ENCODE results near the gene IGF2BP2.
A peak's percentile ranks its signal among the peaks of the same experiment; 100 is the strongest.
"Not testable (repeated sequence)": the region's sequence is repeated elsewhere in the genome, so short reads cannot be mapped to it uniquely, and the experiment has no call there.

IGF2BP2 gene

DNA sequence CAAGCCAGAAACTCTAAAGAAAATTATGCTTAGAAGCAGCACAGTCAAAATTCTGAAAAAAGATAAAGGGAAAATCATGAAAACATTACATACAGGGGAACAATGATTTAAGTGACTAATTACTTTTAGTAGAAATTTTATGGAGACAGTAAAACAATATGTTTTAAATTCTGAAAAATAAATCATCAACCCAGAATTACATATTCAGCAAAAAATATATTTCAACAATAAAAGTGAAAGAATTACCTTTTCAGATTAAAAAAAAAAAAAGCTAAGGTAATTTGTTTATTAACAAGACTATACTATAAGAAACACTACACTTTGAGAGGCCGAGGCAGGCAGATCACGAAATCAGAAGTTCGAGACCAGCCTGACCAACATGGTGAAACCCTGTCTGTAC lies 32.4 kb upstream of the IGF2BP2 start:
- Histone ChIP-seq H3K27ac (no peak overlapping the region), H3K9ac (no peak overlapping the region), H3K9me3 (peaks cover 28% of the 10 kb centered on the region), H3K36me3 (no peaks in the 10 kb centered on the region), H3K4me3 (no peak overlapping the region), H3K4me1 (no peaks in the 10 kb centered on the region), H4K20me1 (no peaks in the 10 kb centered on the region), H3K4me2 (no peak overlapping the region), H3K27me3 (no peaks in the 10 kb centered on the region)
- TF ChIP-seq Cebpa-rat (IDR thresholded peaks at IDR 0.05): no peak

DNA sequence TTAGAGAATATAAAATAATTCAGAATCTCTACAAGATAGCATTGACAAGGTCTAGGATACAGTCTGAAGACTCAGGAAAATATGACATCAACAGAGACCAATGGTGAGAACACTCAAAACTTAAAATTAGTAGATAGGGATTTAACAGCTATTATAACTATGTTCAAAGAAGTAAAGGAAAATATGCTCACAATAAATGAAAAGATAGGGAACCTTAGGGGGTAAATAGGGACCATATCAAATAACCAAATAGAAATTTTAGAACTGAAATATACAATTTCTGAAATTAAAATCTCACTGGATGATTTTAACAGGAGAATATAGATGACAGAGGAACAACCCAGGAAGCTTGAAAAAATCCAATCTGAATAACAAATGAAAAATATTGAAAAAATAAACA lies 31.8 kb upstream of the IGF2BP2 start:
- Histone ChIP-seq H4K20me1 (no peaks in the 10 kb centered on the region), H3K4me3 (no peak overlapping the region), H3K27ac (no peak overlapping the region), H3K27me3 (no peaks in the 10 kb centered on the region), H3K36me3 (no peaks in the 10 kb centered on the region), H3K4me2 (no peak overlapping the region), H3K9me3 (peaks cover 28% of the 10 kb centered on the region), H3K9ac (no peak overlapping the region), H3K4me1 (no peaks in the 10 kb centered on the region)
- no peak for TF ChIP-seq Cebpa-rat (IDR thresholded peaks at IDR 0.05)

DNA sequence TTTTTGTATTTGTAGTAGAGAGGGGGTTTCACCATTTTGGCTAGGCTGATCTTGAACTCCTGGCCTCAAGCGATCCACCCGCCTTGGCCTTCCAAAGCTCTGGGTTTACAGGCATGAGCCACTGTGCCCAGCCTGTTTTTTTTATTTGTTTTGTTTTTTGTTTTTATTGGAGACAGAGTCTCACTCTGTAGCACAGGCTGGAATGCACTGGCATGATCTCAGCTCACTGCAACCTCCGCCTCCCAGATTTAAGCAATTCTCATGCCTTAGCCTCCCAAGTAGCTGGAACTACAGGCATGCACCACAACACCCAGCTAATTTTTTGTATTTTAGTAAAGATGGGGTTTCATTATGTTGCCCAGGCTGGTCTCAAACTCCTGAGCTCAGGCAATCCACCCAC lies 28.9 kb upstream of the IGF2BP2 start:
- H3K4me2 ChIP-seq, H3K4me3 ChIP-seq, H3K36me3 ChIP-seq, H3K9ac ChIP-seq, H3K27ac ChIP-seq, H4K20me1 ChIP-seq, H3K4me1 ChIP-seq, H3K27me3 ChIP-seq: not testable (repeated sequence)
- peaks cover 28% of the 10 kb centered on the region for H3K9me3 ChIP-seq

DNA sequence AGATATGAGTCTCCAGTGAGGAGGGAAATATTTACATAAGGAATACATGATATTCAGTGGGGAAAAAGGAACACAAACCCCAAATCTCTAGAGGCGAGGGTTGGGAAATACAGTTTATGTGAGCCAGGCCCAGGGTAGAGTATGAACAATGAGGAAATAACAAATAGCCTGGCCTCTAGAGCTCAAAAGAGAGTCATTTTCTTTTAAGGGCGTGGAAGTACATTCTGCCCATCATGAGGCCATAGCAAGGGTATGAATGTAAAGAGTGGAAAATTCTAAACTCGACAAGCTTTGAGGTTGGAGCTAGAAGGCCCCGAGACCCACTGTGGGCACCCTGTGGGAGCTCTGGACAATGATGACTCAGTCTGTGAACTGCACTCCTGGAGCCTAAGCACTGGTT lies 27.8 kb upstream of the IGF2BP2 start:
- Histone ChIP-seq H3K9ac (no peak overlapping the region), H3K4me2 (no peak overlapping the region), H3K4me3 (no peak overlapping the region), H3K4me1 (peaks cover 5% of the 10 kb centered on the region), H3K36me3 (no peaks in the 10 kb centered on the region), H3K27me3 (no peaks in the 10 kb centered on the region), H4K20me1 (no peaks in the 10 kb centered on the region), H3K9me3 (peaks cover 25% of the 10 kb centered on the region), H3K27ac (no peak overlapping the region)
- TF ChIP-seq Cebpa-rat (IDR thresholded peaks at IDR 0.05): no peak

DNA sequence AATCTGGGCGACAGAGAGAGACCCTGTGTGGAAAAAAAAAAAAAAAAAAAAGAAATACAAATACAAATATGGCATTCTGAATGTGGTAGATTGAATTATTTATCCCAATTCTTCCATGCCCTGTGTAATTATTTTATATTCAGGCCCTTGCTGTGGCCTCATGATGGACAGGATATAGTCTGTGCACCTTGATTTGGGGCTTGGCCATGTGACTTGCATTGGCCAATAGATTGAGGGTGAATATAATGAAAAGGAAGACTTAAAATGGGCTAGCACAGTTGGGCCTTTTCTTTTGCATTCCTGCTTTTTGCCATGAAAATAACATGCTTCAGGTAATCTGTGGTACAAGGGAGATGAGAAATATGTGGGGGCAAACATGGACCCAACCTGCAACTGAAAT lies 27.1 kb upstream of the IGF2BP2 start:
- TF ChIP-seq Cebpa-rat (IDR thresholded peaks at IDR 0.05): no peak
- Histone ChIP-seq H3K36me3 (no peaks in the 10 kb centered on the region), H3K4me1 (peaks cover 9% of the 10 kb centered on the region), H4K20me1 (no peaks in the 10 kb centered on the region), H3K27me3 (no peaks in the 10 kb centered on the region), H3K4me3 (no peak overlapping the region), H3K27ac (no peak overlapping the region), H3K9ac (no peak overlapping the region), H3K9me3 (peaks cover 19% of the 10 kb centered on the region), H3K4me2 (no peak overlapping the region)

DNA sequence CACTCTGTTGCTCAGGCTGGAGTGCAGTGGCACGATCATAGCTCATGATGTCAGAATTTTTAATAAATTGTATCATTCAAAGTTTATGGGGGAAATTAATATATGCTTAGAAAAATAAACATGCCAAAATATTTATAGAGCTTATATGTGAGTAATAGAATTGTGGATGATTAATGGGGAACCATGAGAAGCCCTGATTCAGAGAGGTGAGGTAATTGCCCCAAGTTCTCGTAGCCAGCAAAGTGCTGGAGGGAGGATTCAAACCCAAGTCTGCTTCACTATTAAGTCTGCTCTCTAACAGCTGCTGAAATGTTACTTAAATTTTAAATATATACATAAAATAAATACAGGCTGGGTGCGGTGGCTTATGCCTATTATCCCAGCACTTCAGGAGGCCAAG lies 26.2 kb upstream of the IGF2BP2 start:
- H3K36me3 ChIP-seq: no peaks in the 10 kb centered on the region
- H3K4me2 ChIP-seq: no peak overlapping the region
- peaks cover 10% of the 10 kb centered on the region for H3K9me3 ChIP-seq
- H3K9ac ChIP-seq: no peak overlapping the region
- H3K27me3 ChIP-seq: no peaks in the 10 kb centered on the region
- peaks cover 9% of the 10 kb centered on the region for H3K4me1 ChIP-seq
- H3K27ac ChIP-seq: no peak overlapping the region
- TF ChIP-seq Cebpa-rat (IDR thresholded peaks at IDR 0.05): no peak
- no peak overlapping the region for H3K4me3 ChIP-seq
- H4K20me1 ChIP-seq: no peaks in the 10 kb centered on the region

DNA sequence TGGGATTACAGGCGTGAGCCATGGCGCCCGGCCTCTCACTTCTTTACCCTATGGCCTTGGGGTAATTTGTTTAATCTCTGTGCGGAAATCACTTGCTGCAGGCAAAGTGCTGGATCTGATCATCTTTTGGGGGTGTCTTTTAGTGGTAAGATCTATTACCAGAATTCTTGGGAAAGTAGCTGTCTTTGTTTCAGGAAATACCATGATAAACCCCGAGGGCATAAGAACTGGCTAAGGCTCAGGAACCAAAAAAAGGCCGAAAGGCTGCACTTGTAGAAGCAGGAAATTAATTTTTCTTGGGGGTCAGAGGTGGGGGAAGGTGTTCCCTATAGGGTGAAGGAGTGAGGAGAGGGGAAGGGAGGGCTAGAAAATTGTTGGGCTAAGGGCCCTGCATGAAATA lies 22.7 kb upstream of the IGF2BP2 start:
- no peak overlapping the region for H3K27ac ChIP-seq
- H3K4me3 ChIP-seq: no peak overlapping the region
- no peaks in the 10 kb centered on the region for H3K36me3 ChIP-seq
- H3K4me1 ChIP-seq: peaks cover 9% of the 10 kb centered on the region
- no peaks in the 10 kb centered on the region for H3K27me3 ChIP-seq
- H3K4me2 ChIP-seq: peak overlapping the region; percentile 20
- no peaks in the 10 kb centered on the region for H4K20me1 ChIP-seq
- no peaks in the 10 kb centered on the region for H3K9me3 ChIP-seq
- H3K9ac ChIP-seq: no peak overlapping the region
- TF ChIP-seq Cebpa-rat (IDR thresholded peaks at IDR 0.05): no peak

DNA sequence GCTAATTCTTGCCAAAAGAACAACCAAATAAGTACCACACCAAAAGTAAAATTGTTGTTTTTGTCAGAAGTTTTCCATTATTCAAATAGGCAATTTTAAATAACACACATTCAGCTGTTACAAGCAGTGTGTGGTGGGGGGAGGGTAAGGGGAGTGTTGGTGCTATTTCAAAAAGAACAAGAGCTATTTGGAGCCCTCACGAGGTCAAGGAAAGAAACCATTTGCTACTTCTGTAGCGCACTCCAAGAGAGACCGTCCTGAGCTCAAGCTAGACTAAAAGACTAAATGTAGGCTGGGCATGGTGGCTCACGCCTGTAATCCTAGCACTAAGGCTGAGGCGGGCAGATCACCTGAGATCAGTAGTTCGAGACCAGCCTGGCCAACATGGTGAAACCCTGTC lies 21.2 kb upstream of the IGF2BP2 start:
- H3K36me3 ChIP-seq: no peaks in the 10 kb centered on the region
- H3K9ac ChIP-seq: no peak overlapping the region
- no peak overlapping the region for H3K4me3 ChIP-seq
- no peak overlapping the region for H3K27ac ChIP-seq
- no peaks in the 10 kb centered on the region for H4K20me1 ChIP-seq
- H3K27me3 ChIP-seq: no peaks in the 10 kb centered on the region
- TF ChIP-seq Cebpa-rat (IDR thresholded peaks at IDR 0.05): no peak
- no peaks in the 10 kb centered on the region for H3K9me3 ChIP-seq
- H3K4me2 ChIP-seq: no peak overlapping the region
- peaks cover 9% of the 10 kb centered on the region for H3K4me1 ChIP-seq

DNA sequence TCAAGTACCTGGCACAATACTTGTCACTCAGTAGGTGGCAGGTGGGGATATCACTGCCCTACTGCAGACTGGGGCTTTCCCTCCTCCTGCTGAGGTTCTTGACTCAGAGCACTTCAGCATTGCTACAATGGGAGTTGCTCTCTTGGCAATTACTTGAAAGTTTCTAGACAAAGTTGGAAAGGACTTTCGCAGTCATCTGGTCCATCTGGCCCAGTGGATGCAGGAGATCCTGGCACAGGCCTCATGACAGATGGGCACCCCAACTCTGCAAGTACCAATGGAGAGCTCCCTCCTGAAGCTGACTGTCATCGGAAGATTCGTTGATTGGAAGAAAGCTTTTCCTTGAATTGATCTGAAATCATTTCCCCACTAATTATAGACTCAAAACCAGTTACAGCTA lies 19.2 kb upstream of the IGF2BP2 start:
- no peak overlapping the region for H3K27ac ChIP-seq
- no peaks in the 10 kb centered on the region for H3K36me3 ChIP-seq
- no peak for TF ChIP-seq Cebpa-rat (IDR thresholded peaks at IDR 0.05)
- H3K27me3 ChIP-seq: no peaks in the 10 kb centered on the region
- no peak overlapping the region for H3K9ac ChIP-seq
- H3K4me1 ChIP-seq: peaks cover 9% of the 10 kb centered on the region
- no peak overlapping the region for H3K4me3 ChIP-seq
- no peaks in the 10 kb centered on the region for H4K20me1 ChIP-seq
- no peak overlapping the region for H3K4me2 ChIP-seq
- no peaks in the 10 kb centered on the region for H3K9me3 ChIP-seq

DNA sequence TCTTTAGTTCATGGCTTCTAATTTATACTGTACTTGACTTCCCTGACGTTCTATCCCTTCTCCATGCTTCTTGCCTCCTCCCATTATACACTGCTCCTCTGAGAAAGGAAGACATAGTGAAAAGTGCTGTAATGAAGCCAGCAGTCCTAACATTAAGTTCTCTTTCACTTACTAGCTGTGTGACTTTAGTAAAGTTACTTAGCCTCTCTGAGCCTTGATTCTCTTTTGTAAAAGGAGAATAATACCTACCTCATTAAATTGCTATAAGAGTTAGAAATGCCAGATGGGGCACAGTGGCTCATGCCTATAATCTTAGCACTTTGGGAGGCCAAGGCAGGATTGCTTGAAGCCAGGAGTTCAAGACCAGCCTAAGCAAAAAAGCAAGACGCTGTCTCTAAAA lies 18.8 kb upstream of the IGF2BP2 start:
- no peak overlapping the region for H3K27ac ChIP-seq
- no peaks in the 10 kb centered on the region for H3K36me3 ChIP-seq
- H3K9me3 ChIP-seq: no peaks in the 10 kb centered on the region
- H4K20me1 ChIP-seq: no peaks in the 10 kb centered on the region
- peaks cover 9% of the 10 kb centered on the region for H3K4me1 ChIP-seq
- H3K9ac ChIP-seq: no peak overlapping the region
- no peak overlapping the region for H3K4me2 ChIP-seq
- TF ChIP-seq Cebpa-rat (IDR thresholded peaks at IDR 0.05): no peak
- H3K27me3 ChIP-seq: no peaks in the 10 kb centered on the region
- no peak overlapping the region for H3K4me3 ChIP-seq

DNA sequence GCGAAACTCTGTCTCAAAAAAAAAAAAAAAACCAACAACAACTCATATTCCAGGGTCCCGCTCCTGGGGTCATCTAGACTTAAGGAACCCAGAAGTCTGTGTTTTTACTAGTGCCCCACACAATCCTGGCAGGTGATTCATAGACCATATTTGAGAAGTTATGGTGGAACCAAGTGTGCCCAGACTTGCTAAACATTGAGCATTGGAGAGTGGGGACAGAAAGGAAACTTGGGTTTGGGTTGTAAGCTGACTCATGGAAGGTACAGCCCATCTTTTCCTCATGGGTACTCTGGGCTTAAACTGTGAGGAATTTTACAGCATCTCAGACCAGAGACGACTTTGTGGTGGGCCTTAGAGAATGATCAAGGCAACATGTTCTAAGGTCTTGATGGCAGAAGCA lies 18.3 kb upstream of the IGF2BP2 start:
- H3K9me3 ChIP-seq: no peaks in the 10 kb centered on the region
- H4K20me1 ChIP-seq: no peaks in the 10 kb centered on the region
- H3K4me2 ChIP-seq: no peak overlapping the region
- TF ChIP-seq Cebpa-rat (IDR thresholded peaks at IDR 0.05): no peak
- H3K36me3 ChIP-seq: no peaks in the 10 kb centered on the region
- H3K27ac ChIP-seq: no peak overlapping the region
- no peak overlapping the region for H3K4me3 ChIP-seq
- H3K27me3 ChIP-seq: no peaks in the 10 kb centered on the region
- no peak overlapping the region for H3K9ac ChIP-seq
- H3K4me1 ChIP-seq: peaks cover 8% of the 10 kb centered on the region

All from BLaER1 (cell line).